Muscle layer of duodenum (tissue), 2 donors: ENCODE results near the gene GCC1.
"Not testable (repeated sequence)": the region's sequence is repeated elsewhere in the genome, so short reads cannot be mapped to it uniquely, and the experiment has no call there.

Experiments used
- H3K27ac ChIP-seq: one replicate; pipeline ENCODE4 v1.7.0; 2013; ENCODE audit warnings: mild to moderate bottlenecking, low read length
- H3K27me3 ChIP-seq: one replicate; pipeline ENCODE4 v1.7.0; 2013; ENCODE audit warnings: low read depth, mild to moderate bottlenecking, control low read depth, low read length
- H3K36me3 ChIP-seq, 2 donors: one replicate each; pipeline ENCODE4 v1.7.0; 2013; ENCODE audit warnings: low read length in 2 of 2, control low read depth in 1 of 2, mild to moderate bottlenecking in 1 of 2; ENCODE audit not compliant: insufficient read depth in 2 of 2, control insufficient read depth in 1 of 2
- H3K4me1 ChIP-seq, 2 donors: one replicate each; pipeline ENCODE4 v1.7.0; 2013; ENCODE audit warnings: low read length in 2 of 2, mild to moderate bottlenecking in 2 of 2, control low read depth in 1 of 2, moderate library complexity in 1 of 2; ENCODE audit not compliant: insufficient read depth in 2 of 2, control insufficient read depth in 1 of 2
- H3K4me3 ChIP-seq, 2 donors: one replicate each; pipeline ENCODE4 v1.7.0; 2013; ENCODE audit warnings: low read length in 2 of 2, low read depth in 1 of 2, mild to moderate bottlenecking in 1 of 2
- H3K9me3 ChIP-seq, 2 donors: one replicate each; pipeline ENCODE4 v1.7.0; 2013; ENCODE audit warnings: low read length in 2 of 2, control low read depth in 1 of 2, mild to moderate bottlenecking in 1 of 2; ENCODE audit not compliant: control insufficient read depth in 1 of 2
- donor health status: healthy.

The GCC1 gene

GRCh38 chr7:127571741-127572505 lies 13.5 kb downstream of the GCC1 start:
- no peak overlapping the region for H3K27ac ChIP-seq
- no peaks in the 10 kb centered on the region for H3K4me1 ChIP-seq
- no peaks in the 10 kb centered on the region for H3K36me3 ChIP-seq
- H3K9me3 ChIP-seq = no peaks in the 10 kb centered on the region
- H3K27me3 ChIP-seq = no peaks in the 10 kb centered on the region
- H3K4me3 ChIP-seq = no peak overlapping the region

- not testable (repeated sequence) for H3K4me1 ChIP-seq, H3K27ac ChIP-seq, H3K4me3 ChIP-seq, H3K27me3 ChIP-seq, H3K9me3 ChIP-seq, H3K36me3 ChIP-seq
Observed at GRCh38 chr7:127568034-127568433, 17.4 kb downstream of the GCC1 start.

GRCh38 chr7:127566242-127566641 lies 19.2 kb downstream of the GCC1 start:
- Histone ChIP-seq H3K27ac (no peak overlapping the region), H3K9me3 (no peaks in the 10 kb centered on the region), H3K4me3 (no peak overlapping the region), H3K36me3 (no peaks in the 10 kb centered on the region), H3K4me1 (no peaks in the 10 kb centered on the region), H3K27me3 (no peaks in the 10 kb centered on the region)

DNA sequence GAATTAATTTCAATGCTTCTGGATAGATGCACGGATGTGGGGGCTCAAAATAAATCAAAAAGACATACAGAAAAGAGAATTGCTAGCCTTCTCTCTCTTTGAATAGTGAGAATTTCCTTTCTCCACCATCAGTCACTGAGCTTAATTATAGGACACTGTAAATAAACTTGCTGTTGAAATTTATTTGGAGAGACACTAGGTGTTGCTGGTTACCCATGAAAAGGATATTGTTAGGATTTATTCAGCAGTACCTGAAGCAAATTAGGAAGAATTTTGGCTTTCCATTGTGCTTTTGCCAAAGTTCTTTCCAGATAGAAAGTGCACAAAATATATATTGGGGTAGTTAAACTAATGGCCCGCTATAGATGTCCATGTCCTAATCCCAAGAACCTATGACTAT lies 27.6 kb downstream of the GCC1 start:
- Histone ChIP-seq H3K27ac (no peak overlapping the region), H3K27me3 (no peaks in the 10 kb centered on the region), H3K36me3 (no peaks in the 10 kb centered on the region), H3K4me1 (no peaks in the 10 kb centered on the region), H3K9me3 (no peaks in the 10 kb centered on the region), H3K4me3 (no peak overlapping the region)

- Histone ChIP-seq H3K27me3 (no peaks in the 10 kb centered on the region), H3K9me3 (no peaks in the 10 kb centered on the region), H3K36me3 (no peaks in the 10 kb centered on the region), H3K4me3 (no peak overlapping the region), H3K27ac (no peak overlapping the region), H3K4me1 (no peaks in the 10 kb centered on the region)
Observed at GRCh38 chr7:127556404-127556803, 29.0 kb downstream of the GCC1 start.

GRCh38 chr7:127551941-127552340 lies 33.5 kb downstream of the GCC1 start:
- Histone ChIP-seq H3K9me3 (no peaks in the 10 kb centered on the region), H3K36me3 (no peaks in the 10 kb centered on the region), H3K4me3 (no peak overlapping the region), H3K4me1 (no peaks in the 10 kb centered on the region), H3K27me3 (no peaks in the 10 kb centered on the region), H3K27ac (no peak overlapping the region)

- no peak overlapping the region for H3K4me3 ChIP-seq
- H3K36me3 ChIP-seq = no peaks in the 10 kb centered on the region
- H3K27me3 ChIP-seq = no peaks in the 10 kb centered on the region
- no peak overlapping the region for H3K27ac ChIP-seq
- H3K9me3 ChIP-seq = peaks cover 0 to 4% of the 10 kb centered on the region in 2 donors
- no peaks in the 10 kb centered on the region for H3K4me1 ChIP-seq
Observed at GRCh38 chr7:127550247-127550646, 35.1 kb downstream of the GCC1 start.

DNA sequence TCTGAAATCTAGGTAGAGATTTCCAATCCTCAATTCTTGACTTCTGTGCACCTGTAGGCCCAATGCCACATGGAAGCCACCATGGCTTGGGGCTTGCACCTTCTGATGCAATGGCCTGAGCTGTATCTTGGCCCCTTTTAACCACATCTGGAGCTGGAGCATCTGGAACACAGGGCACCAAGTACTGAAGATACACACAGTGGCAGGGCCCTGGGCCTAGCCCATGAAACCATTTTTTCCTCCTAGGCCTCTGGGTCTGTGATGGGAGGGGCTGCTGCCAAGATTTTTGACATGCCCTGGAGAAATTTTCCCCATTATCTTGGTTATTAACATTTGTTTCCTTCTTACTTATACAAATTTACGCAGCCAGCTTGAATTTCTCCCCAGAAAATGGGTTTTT lies 39.1 kb downstream of the GCC1 start:
- no peak overlapping the region for H3K27ac ChIP-seq
- no peaks in the 10 kb centered on the region for H3K36me3 ChIP-seq
- H3K4me3 ChIP-seq = no peak overlapping the region
- H3K27me3 ChIP-seq = no peaks in the 10 kb centered on the region
- H3K4me1 ChIP-seq = no peaks in the 10 kb centered on the region
- H3K9me3 ChIP-seq = peaks cover 0 to 4% of the 10 kb centered on the region in 2 donors

- Histone ChIP-seq H3K9me3 (peaks cover 0 to 4% of the 10 kb centered on the region in 2 donors), H3K4me3 (no peak overlapping the region), H3K4me1 (no peaks in the 10 kb centered on the region), H3K27me3 (no peaks in the 10 kb centered on the region), H3K36me3 (no peaks in the 10 kb centered on the region), H3K27ac (no peak overlapping the region)
Observed at GRCh38 chr7:127541548-127541947, 43.8 kb downstream of the GCC1 start.

DNA sequence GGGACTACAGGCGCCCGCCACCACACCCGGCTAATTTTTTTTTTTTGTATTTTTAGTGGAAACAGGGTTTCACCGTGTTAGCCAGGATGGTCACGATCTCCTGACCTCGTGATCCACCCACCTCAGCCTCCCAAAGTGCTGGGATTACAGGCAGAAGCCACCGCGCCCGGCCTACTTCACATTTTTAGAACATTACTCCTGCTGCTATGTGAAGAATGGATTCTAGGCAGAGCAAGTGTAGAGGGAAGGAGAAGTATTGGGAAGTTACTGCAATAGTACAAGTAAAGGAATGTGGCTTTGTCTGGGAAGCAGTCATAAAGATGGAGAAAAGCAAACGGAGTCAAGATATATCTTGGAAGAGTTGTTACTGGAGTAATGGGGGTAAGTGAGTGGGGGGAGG lies 44.9 kb downstream of the GCC1 start:
- not testable (repeated sequence) for H3K4me3 ChIP-seq, H3K4me1 ChIP-seq, H3K9me3 ChIP-seq, H3K27ac ChIP-seq, H3K36me3 ChIP-seq, H3K27me3 ChIP-seq

- no peak overlapping the region for H3K4me3 ChIP-seq
- H3K9me3 ChIP-seq = no peaks in the 10 kb centered on the region
- H3K27ac ChIP-seq = no peak overlapping the region
- no peaks in the 10 kb centered on the region for H3K36me3 ChIP-seq
- no peaks in the 10 kb centered on the region for H3K4me1 ChIP-seq
- H3K27me3 ChIP-seq = no peaks in the 10 kb centered on the region
Observed at GRCh38 chr7:127539116-127539515, 46.3 kb downstream of the GCC1 start.

DNA sequence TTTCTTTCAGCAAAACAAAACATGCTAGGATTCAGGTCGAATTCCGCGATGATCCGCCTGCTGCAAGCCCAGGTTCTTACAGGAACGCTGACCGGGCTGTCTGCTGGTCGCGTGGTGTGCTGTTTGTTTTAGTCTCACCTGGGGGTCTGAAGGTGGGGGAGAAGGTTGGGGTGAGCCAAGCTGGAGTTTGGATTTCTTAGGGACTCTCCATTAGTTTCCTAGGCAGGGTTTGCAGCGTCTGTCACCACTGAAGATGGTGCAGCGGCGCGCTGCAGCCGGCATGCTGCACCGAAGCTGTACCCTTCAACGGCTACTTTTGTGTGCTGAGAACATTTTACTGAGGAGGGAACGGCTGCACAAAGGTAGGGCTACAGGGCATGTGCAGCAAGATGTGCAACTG lies 48.7 kb downstream of the GCC1 start:
- Histone ChIP-seq H3K36me3 (no peaks in the 10 kb centered on the region), H3K4me3 (peak overlapping the region; percentile 7 to 23), H3K27ac (no peak overlapping the region), H3K9me3 (no peaks in the 10 kb centered on the region), H3K4me1 (no peaks in the 10 kb centered on the region), H3K27me3 (no peaks in the 10 kb centered on the region)
